Activated CD4-positive, CD25-positive, alpha-beta regulatory T cell treated with anti-CD3 and anti-CD28 coated beads, Interleukin-2, amount 50 U/mL, for 24 hours (primary cell): Measurements from ENCODE around the gene DDX17.
A peak's percentile ranks its signal among the peaks of the same experiment; 100 is the strongest.

Experiments
- ATAC-seq, 2 donors: fragments of 150-1000 bp; cut with Tn5 transposase; one replicate each; pipeline ENCODE4 v1.10.0; 2021; ENCODE audit warnings: mild to moderate bottlenecking in 1 of 2, moderate library complexity in 1 of 2

Gene DDX17

GRCh38 chr22:38506118-38506962, at the start of gene DDX17:
TSS of gene DDX17 (minus strand) at chr22:38506311.
- ATAC-seq: peak; percentile 84 to 88

DNA sequence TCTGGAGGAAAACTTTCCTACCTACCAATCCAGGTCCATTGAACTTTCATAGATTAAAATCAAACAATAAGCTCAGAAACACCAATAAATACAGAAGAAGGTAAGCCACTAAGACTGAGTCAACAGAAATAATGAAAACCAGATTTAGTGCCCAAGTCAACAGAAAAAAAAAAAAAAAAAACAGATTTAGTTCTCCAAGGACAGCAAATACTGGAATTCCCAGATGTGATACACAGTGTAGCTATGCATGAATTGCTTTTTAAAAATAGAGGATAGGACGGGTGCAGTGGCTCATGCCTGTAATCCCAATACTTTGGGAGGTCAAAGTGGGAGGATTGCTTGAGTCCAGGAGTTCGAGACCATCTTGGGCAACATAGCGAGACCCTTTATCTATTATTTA, 48.2 kb upstream of the DDX17 start:
- ATAC-seq: no peak

GRCh38 chr22:38549101-38549894, 43.2 kb upstream of the DDX17 start:
- no peak for ATAC-seq

- no peak for ATAC-seq
Measured at GRCh38 chr22:38540701-38541100, 34.6 kb upstream of the DDX17 start.

DNA sequence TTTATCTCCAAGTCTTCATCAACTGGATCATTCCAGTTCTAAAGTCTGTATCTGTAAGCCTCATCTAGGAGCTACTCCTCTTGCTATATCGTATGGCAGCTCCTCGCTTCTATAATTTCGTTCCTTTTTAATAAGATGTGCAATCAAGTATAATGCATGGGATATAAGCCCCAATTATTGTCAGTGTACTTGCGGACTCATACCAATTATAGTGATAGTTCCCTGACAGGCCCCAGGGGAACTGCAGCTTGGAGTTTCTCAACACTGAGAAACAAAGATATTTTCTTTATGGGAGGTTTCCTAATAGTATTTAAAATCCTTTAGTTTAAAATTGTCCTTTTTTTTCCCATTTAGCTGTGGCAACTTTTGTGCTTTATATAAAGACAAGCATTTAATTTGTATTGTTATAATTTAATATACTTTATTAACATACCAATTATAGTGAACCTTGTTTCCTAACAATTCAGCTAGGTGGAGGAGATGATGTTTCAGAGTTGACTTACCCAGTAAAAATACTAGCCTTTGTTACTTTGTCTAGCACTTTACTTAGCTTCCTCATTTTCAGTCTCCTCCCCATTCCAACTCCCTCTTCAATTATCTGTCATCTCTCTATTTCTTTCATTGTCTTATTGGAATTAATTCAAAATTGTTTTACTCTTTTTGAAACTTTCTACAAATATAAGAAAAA, 25.3 kb upstream of the DDX17 start:
- ATAC-seq: peak in 1 of 2 donors; percentile 17

DNA sequence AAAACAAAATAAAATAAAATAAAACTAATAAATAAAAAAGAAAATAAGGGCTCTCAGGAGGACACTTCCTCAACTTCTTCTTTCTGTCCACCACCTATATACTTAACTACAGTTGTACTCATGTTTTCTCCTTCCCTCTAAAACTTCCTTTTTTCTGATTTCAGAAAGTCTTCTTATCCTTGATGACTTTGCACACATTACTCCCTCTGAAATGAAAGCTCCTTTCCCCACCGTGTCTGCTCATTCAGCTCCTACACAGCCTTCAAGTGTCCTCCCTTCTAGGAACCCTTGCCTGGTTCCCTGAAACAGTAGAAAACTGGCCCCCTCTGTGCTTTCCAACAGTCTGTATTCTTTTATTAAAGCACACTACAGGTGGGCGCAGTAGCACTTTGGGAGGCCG, 18.3 kb upstream of the DDX17 start:
- ATAC-seq: no peak

GRCh38 chr22:38523479-38523878, 17.4 kb upstream of the DDX17 start:
- ATAC-seq: no peak

DNA sequence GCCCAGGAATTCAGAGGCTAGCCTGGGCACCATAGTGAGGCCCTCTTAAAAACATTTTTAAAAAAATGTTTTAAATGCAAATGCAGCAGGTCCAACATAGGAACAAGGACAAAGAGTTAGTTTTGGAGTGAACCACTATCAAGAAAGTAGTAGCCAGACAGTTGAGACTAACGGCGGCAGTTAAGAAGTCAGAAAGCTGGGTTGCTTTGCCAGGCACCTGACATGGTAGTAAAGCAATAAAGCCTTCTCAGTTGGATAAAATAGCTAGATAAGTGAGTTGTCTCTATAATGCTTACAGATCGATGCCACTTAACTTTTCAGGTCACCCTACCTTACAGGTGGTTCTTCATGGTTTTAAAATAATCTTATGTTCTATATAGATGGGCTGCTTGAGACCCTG, 16.9 kb upstream of the DDX17 start:
- ATAC-seq: no peak

DNA sequence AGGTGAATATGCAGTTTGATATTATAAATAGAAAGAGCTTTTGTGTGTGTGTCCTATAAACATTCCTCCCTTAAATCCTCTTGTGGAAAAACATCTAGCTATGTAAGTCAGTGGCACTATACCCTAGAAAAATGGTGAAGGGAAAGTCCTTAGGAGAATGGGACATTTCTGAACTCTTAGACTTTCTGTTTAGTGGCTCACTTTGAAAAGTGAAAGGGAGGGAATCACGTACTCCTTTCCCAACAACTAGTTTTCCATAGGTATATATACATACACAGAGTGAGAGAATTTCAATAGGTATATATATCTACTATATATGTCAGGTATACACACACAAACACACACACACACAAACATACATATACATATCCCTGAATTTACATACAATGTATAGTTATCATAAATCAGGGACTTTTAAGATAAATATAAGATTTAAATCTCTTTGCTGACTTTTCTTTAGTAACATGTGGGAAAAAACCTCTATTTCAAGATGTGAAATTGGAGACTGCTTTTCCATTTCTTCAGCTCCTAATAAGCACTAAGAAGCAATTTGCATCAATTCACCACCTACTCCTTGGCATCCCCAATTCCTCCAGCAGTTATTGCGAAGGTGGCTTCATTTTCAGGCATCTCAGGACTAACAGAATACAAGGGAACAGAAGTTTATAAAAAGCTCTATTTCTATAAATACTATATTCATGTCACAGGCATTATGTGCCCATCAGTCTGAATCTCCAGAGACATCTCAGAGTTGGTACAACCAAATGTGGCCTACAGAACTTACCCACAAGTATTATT, 13.5 kb upstream of the DDX17 start:
- ATAC-seq: no peak

DNA sequence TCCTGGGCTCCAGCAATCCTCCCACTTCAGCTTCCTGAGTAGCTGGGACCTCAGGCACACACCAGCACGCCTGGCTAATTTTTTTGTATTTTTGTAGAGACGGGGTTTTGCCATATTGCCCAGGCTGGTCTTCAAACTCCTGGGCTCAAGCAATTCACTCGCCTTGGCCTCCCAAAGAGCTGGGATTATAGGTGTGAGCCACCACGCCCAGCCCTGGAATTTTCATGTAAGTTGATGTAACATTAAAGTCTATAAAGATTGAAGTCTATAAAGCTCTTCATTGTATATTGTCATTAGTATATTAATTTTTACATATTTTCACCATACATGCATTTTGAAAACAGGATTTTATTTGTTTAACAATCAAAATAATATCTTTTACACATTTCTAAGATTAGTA, 12.5 kb upstream of the DDX17 start:
- no peak for ATAC-seq

DNA sequence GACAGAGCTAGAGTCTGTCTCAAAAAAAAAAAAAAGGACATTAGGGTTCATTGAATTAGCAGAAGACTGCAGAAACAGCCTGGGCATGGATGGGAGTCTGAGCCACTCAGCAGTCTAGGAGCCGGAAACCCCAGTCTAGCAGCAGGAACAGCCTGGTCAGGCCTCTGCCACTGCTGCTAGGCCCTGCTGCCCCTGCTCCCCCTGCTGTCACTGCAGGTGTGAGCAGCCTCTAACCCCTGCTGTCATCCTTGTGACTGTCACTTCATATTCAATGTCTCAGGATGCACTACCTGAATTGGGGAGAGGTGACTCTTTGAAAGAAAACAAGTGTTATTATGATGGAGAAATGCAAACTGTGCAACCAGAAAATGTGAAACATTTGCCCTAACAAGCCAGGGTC, 7.0 kb upstream of the DDX17 start:
- peak; percentile 56 to 72 for ATAC-seq

DNA sequence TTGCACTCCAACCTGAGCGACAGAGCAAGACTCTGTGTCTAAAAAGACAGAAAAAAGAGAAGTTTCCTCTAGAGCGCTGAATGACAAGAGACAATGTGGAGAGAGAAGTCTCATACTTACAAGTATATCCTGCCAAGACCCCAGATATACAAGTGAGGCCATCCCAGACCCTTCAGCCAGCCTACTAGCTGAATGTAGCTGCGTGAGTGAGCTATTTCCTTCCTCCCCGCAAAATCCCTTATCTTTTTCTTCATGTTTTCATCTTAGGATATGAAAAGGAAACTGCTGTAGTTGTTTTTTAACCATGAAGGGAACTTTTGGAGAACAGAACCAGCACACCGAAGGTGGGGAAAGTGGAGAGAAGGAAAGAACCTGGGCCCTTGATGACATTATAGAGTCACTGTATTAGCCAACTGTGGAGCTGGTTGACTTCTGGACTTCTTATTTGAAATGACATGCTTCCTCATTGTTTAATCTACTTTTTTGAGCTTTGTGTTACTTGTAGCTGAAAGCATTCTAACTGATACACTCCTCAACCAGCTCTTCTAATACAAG, 4.4 kb upstream of the DDX17 start:
- ATAC-seq: no peak

- peak; percentile 15 to 27 for ATAC-seq
Measured at GRCh38 chr22:38505541-38506117, 482 bp downstream of the DDX17 start.

GRCh38 chr22:38504731-38505540, 1.2 kb downstream of the DDX17 start:
- peak in 1 of 2 donors; percentile 11 for ATAC-seq

DNA sequence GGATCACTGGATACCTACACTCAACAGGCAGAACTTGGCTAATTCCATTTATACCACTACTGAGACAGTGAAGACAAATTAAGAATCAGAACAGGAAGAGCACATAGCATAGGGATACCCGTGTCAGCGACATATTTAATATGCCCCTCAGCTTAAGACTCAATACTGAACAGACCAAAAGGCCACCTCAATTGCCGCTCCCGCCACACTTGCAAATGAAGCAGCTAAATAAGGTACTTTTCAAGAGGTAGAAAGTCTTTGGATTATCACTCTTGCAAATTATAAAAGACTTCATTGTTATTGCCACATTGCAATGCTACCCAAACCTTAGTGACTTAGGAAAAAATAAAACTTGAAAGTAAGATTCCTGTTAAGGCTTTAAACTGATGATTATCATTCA, 3.1 kb downstream of the DDX17 start:
- ATAC-seq: no peak

DNA sequence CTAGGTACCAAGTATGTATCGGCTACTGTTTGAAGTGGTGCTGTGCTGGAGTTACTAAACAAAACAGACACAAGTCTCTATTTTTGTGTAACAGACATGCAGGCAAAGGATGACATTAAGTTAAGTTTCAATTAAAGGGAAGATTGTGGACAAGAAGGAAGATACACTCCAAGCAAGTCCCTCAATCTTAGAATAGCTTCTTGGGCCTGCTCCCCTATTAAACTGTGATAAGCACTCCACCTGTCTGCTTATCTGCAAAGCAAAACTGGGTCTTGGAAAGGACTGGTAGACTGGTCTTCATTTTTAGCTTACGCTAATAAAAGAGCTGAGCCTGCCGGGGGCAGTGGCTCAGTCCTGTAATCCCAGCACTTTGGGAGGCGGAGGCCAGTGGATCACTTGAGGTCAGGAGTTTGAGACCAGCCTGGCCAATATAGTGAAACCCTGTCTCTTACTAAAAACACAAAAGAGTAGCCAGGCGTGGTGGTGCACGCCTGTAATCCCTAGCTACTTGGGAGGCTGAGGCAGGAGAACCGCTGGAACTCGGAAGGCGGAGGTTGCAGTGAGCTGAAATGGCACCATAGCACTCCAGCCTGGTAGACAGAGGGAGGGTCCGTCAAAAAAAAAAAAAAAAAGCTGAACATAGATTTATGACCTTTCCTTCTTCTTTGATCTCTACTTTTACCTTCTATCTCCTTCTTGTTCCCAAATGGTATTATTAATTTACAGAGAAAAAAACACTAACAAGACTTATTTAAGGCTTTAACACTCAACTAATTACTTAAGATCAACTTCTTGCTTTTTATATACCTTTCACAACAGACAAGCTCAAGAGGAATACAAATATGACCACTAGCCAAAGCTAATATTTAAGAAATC, 4.1 kb downstream of the DDX17 start:
- no peak for ATAC-seq

- ATAC-seq: peak; percentile 85 to 89
Measured at GRCh38 chr22:38497869-38498268, 8.2 kb downstream of the DDX17 start.

GRCh38 chr22:38494939-38495338, 11.2 kb downstream of the DDX17 start:
- ATAC-seq: no peak

DNA sequence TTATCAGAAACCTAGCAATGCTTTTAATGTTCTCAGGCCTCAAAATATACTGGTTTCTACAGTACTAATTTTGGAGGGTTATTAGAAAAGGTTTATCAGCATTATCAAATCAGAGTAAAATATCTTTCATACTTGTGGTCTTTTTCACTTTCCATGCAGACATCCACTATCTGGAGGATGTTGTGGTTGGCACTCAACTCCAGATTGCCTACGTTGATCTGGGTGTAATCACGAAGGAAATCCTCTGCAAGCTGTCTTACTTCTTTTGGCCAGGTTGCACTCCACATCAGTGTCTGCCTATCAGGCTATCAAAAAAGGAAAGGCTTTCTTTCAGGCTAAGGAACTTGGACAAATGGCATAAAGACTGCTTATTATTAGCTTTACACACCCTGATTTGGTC, 11.6 kb downstream of the DDX17 start:
- no peak for ATAC-seq
